H1 (cell line): ENCODE measurements around the gene TRAPPC13. TPM values are rescaled to one million over a fixed set of nuclear protein-coding genes. Genes with fewer than 3 reads are reported as not detected.

Experiments used
- CTCF ChIA-PET: fragments of 300-600 bp; sonication (Branson Sonifier 250); formaldehyde crosslinking; loops from one replicate; lab custom pipeline; 2021; ENCODE audit not compliant: partially characterized antibody; lab: Charles Lee
- POLR2A ChIA-PET: fragments of 300-600 bp; sonication (Branson Sonifier 250); formaldehyde crosslinking; loops from one replicate; lab custom pipeline; 2021; ENCODE audit warnings: inconsistent platforms; ENCODE audit not compliant: partially characterized antibody; lab: Charles Lee
- DNase-seq, 2 experiments: peaks; one replicate each; pipeline versions ENCODE4 v3.0.0 to v3.0.0-alpha.2; 2010 to 2022; ENCODE audit warnings: low spot score in 2 of 2, low read depth in 1 of 2, mixed read lengths in 1 of 2
- FAIRE-seq: peaks from 2 replicates; lab custom pipeline; 2011; peaks lifted over from hg19 to GRCh38; lab: Jason Lieb, UNC
- H2AFZ ChIP-seq: 2 replicates; pipeline ENCODE4 v1.8.1; 2012; ENCODE audit warnings: low read length, inconsistent platforms
- H2AK5ac ChIP-seq: 2 replicates; pipeline ENCODE4 v1.6.1; 2013; ENCODE audit warnings: low read depth, low read length
- H2BK120ac ChIP-seq: replicated peaks from 2 replicates; pipeline ENCODE3; 2013; ENCODE audit warnings: low read depth, low read length, inconsistent platforms
- H2BK12ac ChIP-seq: 2 replicates; pipeline ENCODE4 v1.6.1; 2013; ENCODE audit warnings: low read depth, low read length
- H2BK15ac ChIP-seq: 2 replicates; pipeline ENCODE4 v1.6.1; 2013; ENCODE audit warnings: low read length
- H2BK20ac ChIP-seq: 2 replicates; pipeline ENCODE4 v1.6.1; 2013; ENCODE audit warnings: low read length
- H2BK5ac ChIP-seq: 2 replicates; pipeline ENCODE4 v1.6.1; 2013; ENCODE audit warnings: low read depth, low read length
- H3K14ac ChIP-seq: 2 replicates; pipeline ENCODE4 v1.6.1; 2013; ENCODE audit warnings: inconsistent platforms; ENCODE audit not compliant: insufficient read length
- H3K18ac ChIP-seq: 2 replicates; pipeline ENCODE4 v1.6.1; 2013; ENCODE audit warnings: low read length; ENCODE audit errors: extremely low read depth
- H3K23ac ChIP-seq: 2 replicates; pipeline ENCODE4 v1.6.1; 2013; ENCODE audit warnings: inconsistent platforms; ENCODE audit not compliant: insufficient read length
- H3K23me2 ChIP-seq: 2 replicates; pipeline ENCODE4 v1.6.1; 2013; ENCODE audit warnings: low read depth, low read length
- H3K27ac ChIP-seq: 2 replicates; pipeline ENCODE4 v1.6.1; 2011; ENCODE audit warnings: low read depth, low read length, inconsistent platforms
- H3K27me3 ChIP-seq, 4 experiments: replicated peaks in 1 of 4; 1 replicate in 1 of 4; 2 replicates in 3 of 4; pipeline versions ENCODE4 v1.6.1 to v1.8.1; 2011 to 2013; ENCODE audit warnings: low read length in 3 of 4, mild to moderate bottlenecking in 3 of 4, inconsistent platforms in 2 of 4, mixed read lengths in 2 of 4, moderate library complexity in 1 of 4; ENCODE audit not compliant: control insufficient read depth in 3 of 4, insufficient read depth in 3 of 4; ENCODE audit errors: extremely low read depth in 1 of 4
- H3K36me3 ChIP-seq, 4 experiments: 2 replicates each; pipeline versions ENCODE4 v1.6.1 to v1.8.1; 2011 to 2013; ENCODE audit warnings: mild to moderate bottlenecking in 4 of 4, low read length in 3 of 4, moderate library complexity in 2 of 4, control low read depth in 1 of 4, inconsistent platforms in 1 of 4; ENCODE audit not compliant: insufficient read depth in 4 of 4, control insufficient read depth in 2 of 4
- H3K4ac ChIP-seq: replicated peaks from 2 replicates; pipeline ENCODE3; 2013; ENCODE audit warnings: low read length, low read depth, mixed read lengths, inconsistent platforms; ENCODE audit not compliant: insufficient read length
- H3K4me1 ChIP-seq, 4 experiments: replicated peaks in 1 of 4; 1 replicate in 1 of 4; 2 replicates in 3 of 4; pipeline versions ENCODE4 v1.6.1 to v1.8.1; 2011 to 2013; ENCODE audit warnings: low read length in 3 of 4, inconsistent platforms in 2 of 4, mixed read lengths in 1 of 4; ENCODE audit not compliant: insufficient read depth in 4 of 4, control insufficient read depth in 3 of 4
- H3K4me2 ChIP-seq, 2 experiments: 2 replicates each; pipeline versions ENCODE4 v1.6.1 to v1.8.1; 2011 to 2013; ENCODE audit warnings: low read depth in 2 of 2, low read length in 2 of 2, control low read depth in 1 of 2, inconsistent platforms in 1 of 2, mild to moderate bottlenecking in 1 of 2; ENCODE audit not compliant: insufficient read depth in 1 of 2
- H3K4me3 ChIP-seq, 4 experiments: fragments of 200-600, 300-600 bp in 1 of 4; sonication (generic), shearing (Covaris generic), sonication (Bioruptor Twin) in 1 of 4; 2 replicates each; pipeline versions ENCODE4 v1.5.1 to v1.8.1; 2011 to 2016; ENCODE audit warnings: low read length in 4 of 4, low read depth in 3 of 4, control low read depth in 2 of 4, inconsistent platforms in 2 of 4, mild to moderate bottlenecking in 2 of 4, mixed read lengths in 1 of 4, moderate library complexity in 1 of 4; ENCODE audit not compliant: insufficient read depth in 2 of 4; ENCODE audit errors: extremely low read depth in 1 of 4
- H3K56ac ChIP-seq: replicated peaks from 2 replicates; pipeline ENCODE3; 2013; ENCODE audit warnings: low read depth, mild to moderate bottlenecking, mixed read lengths, low read length, inconsistent platforms; ENCODE audit not compliant: insufficient read length
- H3K79me1 ChIP-seq: 2 replicates; pipeline ENCODE4 v1.6.1; 2013; ENCODE audit warnings: low read depth, low read length, control low read depth
- H3K79me2 ChIP-seq, 2 experiments: 2 replicates each; pipeline versions ENCODE4 v1.6.1 to v1.8.1; 2012 to 2013; ENCODE audit warnings: low read length in 2 of 2, mild to moderate bottlenecking in 2 of 2, inconsistent platforms in 1 of 2; ENCODE audit not compliant: insufficient read depth in 2 of 2, control insufficient read depth in 1 of 2
- H3K9ac ChIP-seq, 4 experiments: replicated peaks in 1 of 4; 1 replicate in 1 of 4; 2 replicates in 3 of 4; pipeline versions ENCODE4 v1.6.1 to v1.8.1; 2011 to 2013; ENCODE audit warnings: low read depth in 3 of 4, low read length in 3 of 4, control low read depth in 2 of 4, mild to moderate bottlenecking in 2 of 4, moderate library complexity in 2 of 4, inconsistent platforms in 1 of 4; ENCODE audit errors: extremely low read depth in 1 of 4
- H3K9me3 ChIP-seq, 2 experiments: 2 replicates each; pipeline versions ENCODE4 v1.6.1 to v1.8.1; 2012 to 2013; ENCODE audit warnings: mild to moderate bottlenecking in 2 of 2, moderate library complexity in 2 of 2, control low read depth in 1 of 2, inconsistent platforms in 1 of 2, low read depth in 1 of 2, low read length in 1 of 2, mixed read lengths in 1 of 2; ENCODE audit not compliant: insufficient read depth in 2 of 2
- H4K20me1 ChIP-seq, 2 experiments: replicated peaks in 1 of 2; 2 replicates each; pipeline versions ENCODE3 to v1.8.1; 2011 to 2013; ENCODE audit warnings: inconsistent platforms in 2 of 2, low read length in 2 of 2, mild to moderate bottlenecking in 1 of 2; ENCODE audit not compliant: insufficient read depth in 2 of 2, control insufficient read depth in 1 of 2
- H4K5ac ChIP-seq: 2 replicates; pipeline ENCODE4 v1.6.1; 2013; ENCODE audit warnings: low read length, low read depth, mixed read lengths, inconsistent platforms; ENCODE audit not compliant: insufficient read length
- H4K8ac ChIP-seq: 2 replicates; pipeline ENCODE4 v1.8.0; 2013; ENCODE audit warnings: mild to moderate bottlenecking, moderate library complexity, low read length, inconsistent platforms; ENCODE audit not compliant: insufficient read depth; ENCODE audit errors: extremely low read depth
- H4K91ac ChIP-seq: replicated peaks from 2 replicates; pipeline ENCODE3; 2013; ENCODE audit warnings: low read length, mixed read lengths, inconsistent platforms; ENCODE audit not compliant: insufficient read length
- ATF2 ChIP-seq: IDR thresholded peaks from 2 replicates; pipeline ENCODE4 v1.6.1; 2012; ENCODE audit warnings: low read length, inconsistent platforms
- CEBPB ChIP-seq: IDR thresholded peaks from 2 replicates; pipeline ENCODE4 v1.6.1; 2012; ENCODE audit warnings: low read depth, low read length
- CHD1 ChIP-seq: IDR thresholded peaks from 2 replicates; pipeline ENCODE4 v1.6.1; 2012; ENCODE audit warnings: low read depth, low read length, improper control_type of control experiment
- EZH2 ChIP-seq: fragments of 200-600 bp; sonication (generic); IDR thresholded peaks from 2 replicates; pipeline ENCODE4 v1.7.1; 2012; ENCODE audit warnings: low read depth, mild to moderate bottlenecking, moderate library complexity, low read length, inconsistent platforms; ENCODE audit not compliant: severe bottlenecking
- FOSL1 ChIP-seq: IDR thresholded peaks from 2 replicates; pipeline ENCODE4 v1.6.1; 2011; ENCODE audit warnings: mild to moderate bottlenecking, low read depth, low read length, moderate library complexity; ENCODE audit not compliant: insufficient read depth
- HDAC6 ChIP-seq: IDR thresholded peaks from one replicate; pipeline ENCODE4 v1.7.1; 2012; ENCODE audit warnings: low read depth, mild to moderate bottlenecking, inconsistent platforms, low read length, moderate library complexity
- KDM4A ChIP-seq: IDR thresholded peaks from one replicate; pipeline ENCODE4 v1.7.1; 2012; ENCODE audit warnings: low read depth, mild to moderate bottlenecking, moderate library complexity, low read length, inconsistent platforms; ENCODE audit not compliant: severe bottlenecking
- SAP30 ChIP-seq: fragments of 300-600 bp; sonication (generic); IDR thresholded peaks from 2 replicates; pipeline ENCODE4 v1.7.1; 2012; ENCODE audit warnings: low read length, moderate library complexity, mild to moderate bottlenecking, inconsistent platforms; ENCODE audit not compliant: insufficient read depth, insufficient replicate concordance
- TAF1 ChIP-seq: IDR thresholded peaks from 2 replicates; pipeline ENCODE4 v1.6.1; 2011; ENCODE audit warnings: mild to moderate bottlenecking, low read depth, low read length
- TEAD4 ChIP-seq: IDR thresholded peaks from 2 replicates; pipeline ENCODE4 v1.6.1; 2012; ENCODE audit warnings: low read depth, low read length, inconsistent platforms, mixed read lengths
- YY1 ChIP-seq: IDR thresholded peaks from 2 replicates; pipeline ENCODE4 v1.6.1; 2011; ENCODE audit warnings: low read depth, mild to moderate bottlenecking, low read length
- polyA plus RNA-seq, 7 experiments: library from polyadenylated mRNA; depleted of rRNA in 3 of 7; stranded (reverse) in 5 of 7; unstranded in 2 of 7; fragments of >200 nt in 5 of 7; fragments of 200-250 nt in 2 of 7; gene quantifications; 1 replicate in 5 of 7; 2 replicates in 1 of 7; 4 replicates in 1 of 7; pipeline versions ENCODE4 v1.2.1 to v1.2.3, GENCODE V29; 2011 to 2013; ENCODE audit warnings: missing spikeins in 2 of 7, mixed read lengths in 2 of 7
- total RNA-seq: library from RNA; stranded (reverse); fragmentation: NEBNext Ultra II Directional; extraction: Animal tissue kit (Norgen Biotek cat#: 25700); gene quantifications from 2 replicates; pipeline ENCODE4 v1.2.1, GENCODE V29; 2021

The TRAPPC13 gene
- total and polyA plus RNA-seq, 2 of the 8 experiments (the other 6 are each of a cell fraction or from before 2014, with no cell fraction given): 6.3 to 16.8 TPM

- peak in 1 of 2 experiments; percentile 29 for DNase-seq
- TF ChIP-seq FOSL1: no peak
- TF ChIP-seq KDM4A: no peak
- no peak for TF ChIP-seq SAP30
- no peak for TF ChIP-seq ATF2
- no peak for TF ChIP-seq CEBPB
- TF ChIP-seq TEAD4: no peak
- TF ChIP-seq EZH2: no peak
- no peak for TF ChIP-seq HDAC6
- TF ChIP-seq CHD1: no peak
- TF ChIP-seq YY1: no peak
- TF ChIP-seq TAF1: no peak
Observed at GRCh38 chr5:65647941-65648340, 23.1 kb downstream of the TRAPPC13 start.

More at GRCh38 chr5:65647941-65648340, 23.1 kb downstream of the TRAPPC13 start:
- Histone ChIP-seq H4K8ac (no peak overlapping the region), H3K23me2 (no peaks in the 10 kb centered on the region), H3K56ac (no peak overlapping the region), H3K27ac (no peak overlapping the region), H3K9ac (no peak overlapping the region), H3K18ac (no peak overlapping the region), H3K23ac (no peak overlapping the region), H4K20me1 (no peaks in the 10 kb centered on the region), H2BK15ac (no peak overlapping the region), H3K79me2 (no peaks in the 10 kb centered on the region), H3K4ac (no peak overlapping the region), H2BK20ac (no peak overlapping the region), H2AFZ (no peak overlapping the region), H2AK5ac (no peak overlapping the region), H2BK12ac (no peak overlapping the region), H2BK120ac (no peak overlapping the region), H3K36me3 (peaks cover 0 to 3% (median 0%) of the 10 kb centered on the region in 4 experiments; a peak in 2 of 8 replicates), H3K79me1 (no peaks in the 10 kb centered on the region), H3K4me1 (peaks cover 0 to 4% (median 0%) of the 10 kb centered on the region in 4 experiments; a peak in 2 of 7 replicates), H4K5ac (no peak overlapping the region), H3K9me3 (no peaks in the 10 kb centered on the region), H4K91ac (no peak overlapping the region), H3K27me3 (no peaks in the 10 kb centered on the region), H2BK5ac (no peak overlapping the region), H3K14ac (no peak overlapping the region), H3K4me2 (peak overlapping the region; percentile 10 to 15; a peak in 2 of 4 replicates), H3K4me3 (peak overlapping the region in 1 of 4 experiments; percentile 11; a peak in 2 of 8 replicates)
- peak; percentile 66 for FAIRE-seq
- ChIA-PET POLR2A (interaction anchor here (1.5 kb wide), 1 partner anchor 16 kb away, joined by 3 read pairs; no protein-coding TSS in a partner anchor), CTCF (no interaction called here)
